ENCODE results near the gene SLC6A12. TPM values are rescaled to one million over a fixed set of nuclear protein-coding genes. Genes with fewer than 3 reads are reported as not detected.

SLC6A12 gene
- total and polyA plus RNA-seq, 4 experiments from 2014 or later = 0.33 to 0.49 TPM; not detected in 2

- H3K4me3 ChIP-seq (ENCODE audit: low read length in 2 of 2) = no peak overlapping the region
- H3K27ac Mint-ChIP-seq = no peak overlapping the region
- H3K27me3 Mint-ChIP-seq = peaks cover 3 to 25% of the 10 kb centered on the region in 2 donors
- POLR2A ChIA-PET (ENCODE audit: partially characterized antibody) = no interaction called here
- H3K27me3 ChIP-seq (ENCODE audit: insufficient read depth, low read length) = no peaks in the 10 kb centered on the region
- H3K4me1 ChIP-seq (ENCODE audit: insufficient read depth, low read length) = no peaks in the 10 kb centered on the region
- no peaks in the 10 kb centered on the region for H3K36me3 Mint-ChIP-seq
- H3K36me3 ChIP-seq (ENCODE audit: insufficient read depth, low read length) = no peaks in the 10 kb centered on the region
- H3K27ac ChIP-seq (ENCODE audit: low read depth, low read length) = no peak overlapping the region
- intact Hi-C loops (cut with micrococcal nuclease) = no loop called here
- no peaks in the 10 kb centered on the region for H3K9me3 ChIP-seq (ENCODE audit: control insufficient read depth in 1 of 2, low read length in 2 of 2)
- H3K4me1 Mint-ChIP-seq = peaks cover 0 to 16% (median 4%) of the 10 kb centered on the region in 4 donors
- CTCF ChIA-PET (ENCODE audit: partially characterized antibody) = no interaction called here
- no peaks in the 10 kb centered on the region for H3K9me3 Mint-ChIP-seq
- no peak for DNase-seq
- no peak overlapping the region for H3K4me3 Mint-ChIP-seq
Measured at GRCh38 chr12:171276-171675, 42.7 kb downstream of the SLC6A12 start.

GRCh38 chr12:170371-171225, 43.4 kb downstream of the SLC6A12 start:
- POLR2A ChIA-PET (ENCODE audit: partially characterized antibody) = no interaction called here
- H3K36me3 ChIP-seq (ENCODE audit: insufficient read depth, low read length) = no peaks in the 10 kb centered on the region

GRCh38 chr12:169528-170370, 44.2 kb downstream of the SLC6A12 start:
- no peak overlapping the region for H3K27ac ChIP-seq (ENCODE audit: low read depth, low read length)
- no peaks in the 10 kb centered on the region for H3K36me3 Mint-ChIP-seq
- CTCF ChIA-PET (ENCODE audit: partially characterized antibody) = interaction anchor here (0.7 kb wide), 1 partner anchor 37 kb away, joined by 3 read pairs; no protein-coding TSS in a partner anchor

More at GRCh38 chr12:170371-171225, 43.4 kb downstream of the SLC6A12 start:
- peaks cover 0 to 16% (median 4%) of the 10 kb centered on the region in 4 donors for H3K4me1 Mint-ChIP-seq
- CTCF ChIA-PET (ENCODE audit: partially characterized antibody) = interaction anchor here (0.7 kb wide), 1 partner anchor 38 kb away, joined by 3 read pairs; no protein-coding TSS in a partner anchor
- no peak overlapping the region for H3K4me3 Mint-ChIP-seq
- H3K27ac Mint-ChIP-seq = no peak overlapping the region
- H3K27me3 ChIP-seq (ENCODE audit: insufficient read depth, low read length) = no peaks in the 10 kb centered on the region
- H3K36me3 Mint-ChIP-seq = no peaks in the 10 kb centered on the region
- peaks cover 3 to 24% of the 10 kb centered on the region in 2 donors for H3K27me3 Mint-ChIP-seq
- intact Hi-C loops (cut with micrococcal nuclease) = no loop called here
- H3K4me3 ChIP-seq (ENCODE audit: low read length in 2 of 2) = no peak overlapping the region
- H3K27ac ChIP-seq (ENCODE audit: low read depth, low read length) = no peak overlapping the region
- no peaks in the 10 kb centered on the region for H3K9me3 Mint-ChIP-seq
- H3K9me3 ChIP-seq (ENCODE audit: control insufficient read depth in 1 of 2, low read length in 2 of 2) = no peaks in the 10 kb centered on the region
- no peaks in the 10 kb centered on the region for H3K4me1 ChIP-seq (ENCODE audit: insufficient read depth, low read length)
- DNase-seq = no peak

GRCh38 chr12:168763-169525, 45.0 kb downstream of the SLC6A12 start:
- Histone ChIP-seq H3K36me3 (ENCODE audit: insufficient read depth, low read length) (no peaks in the 10 kb centered on the region), H3K4me1 (ENCODE audit: insufficient read depth, low read length) (no peaks in the 10 kb centered on the region), H3K27ac (ENCODE audit: low read depth, low read length) (no peak overlapping the region), H3K4me3 (ENCODE audit: low read length in 2 of 2) (no peak overlapping the region), H3K27me3 (ENCODE audit: insufficient read depth, low read length) (no peaks in the 10 kb centered on the region), H3K9me3 (ENCODE audit: control insufficient read depth in 1 of 2, low read length in 2 of 2) (no peaks in the 10 kb centered on the region)
- peaks cover 0 to 16% (median 4%) of the 10 kb centered on the region in 4 donors for H3K4me1 Mint-ChIP-seq
- no peak for DNase-seq
- POLR2A ChIA-PET (ENCODE audit: partially characterized antibody) = no interaction called here
- CTCF ChIA-PET (ENCODE audit: partially characterized antibody) = no interaction called here
- no peaks in the 10 kb centered on the region for H3K36me3 Mint-ChIP-seq
- no peaks in the 10 kb centered on the region for H3K9me3 Mint-ChIP-seq
- H3K27me3 Mint-ChIP-seq = peaks cover 3 to 20% of the 10 kb centered on the region in 2 donors
- intact Hi-C loops (cut with micrococcal nuclease) = no loop called here
- H3K4me3 Mint-ChIP-seq = no peak overlapping the region
- peak overlapping the region in 1 of 7 donors; percentile 9 for H3K27ac Mint-ChIP-seq

More at GRCh38 chr12:169528-170370, 44.2 kb downstream of the SLC6A12 start:
- H3K4me1 ChIP-seq (ENCODE audit: insufficient read depth, low read length) = no peaks in the 10 kb centered on the region
- H3K36me3 ChIP-seq (ENCODE audit: insufficient read depth, low read length) = no peaks in the 10 kb centered on the region
- Mint-ChIP-seq H3K4me1 (peaks cover 0 to 16% (median 4%) of the 10 kb centered on the region in 4 donors), H3K4me3 (no peak overlapping the region), H3K27ac (no peak overlapping the region), H3K27me3 (peaks cover 3 to 22% of the 10 kb centered on the region in 2 donors), H3K9me3 (no peaks in the 10 kb centered on the region)
- no peak for DNase-seq
- H3K27me3 ChIP-seq (ENCODE audit: insufficient read depth, low read length) = no peaks in the 10 kb centered on the region
- H3K4me3 ChIP-seq (ENCODE audit: low read length in 2 of 2) = no peak overlapping the region
- POLR2A ChIA-PET (ENCODE audit: partially characterized antibody) = no interaction called here
- intact Hi-C loops (cut with micrococcal nuclease) = no loop called here
- H3K9me3 ChIP-seq (ENCODE audit: control insufficient read depth in 1 of 2, low read length in 2 of 2) = no peaks in the 10 kb centered on the region

- H3K36me3 Mint-ChIP-seq = no peaks in the 10 kb centered on the region
- no peaks in the 10 kb centered on the region for H3K27me3 ChIP-seq (ENCODE audit: insufficient read depth, low read length)
- peaks cover 0 to 16% (median 4%) of the 10 kb centered on the region in 4 donors for H3K4me1 Mint-ChIP-seq
- ChIA-PET POLR2A (ENCODE audit: partially characterized antibody) (no interaction called here), CTCF (ENCODE audit: partially characterized antibody) (no interaction called here)
- no peak for DNase-seq
- H3K27ac Mint-ChIP-seq = no peak overlapping the region
- H3K27me3 Mint-ChIP-seq = peaks cover 3 to 16% of the 10 kb centered on the region in 2 donors
- H3K4me3 ChIP-seq (ENCODE audit: low read length in 2 of 2) = no peak overlapping the region
- H3K9me3 Mint-ChIP-seq = no peaks in the 10 kb centered on the region
- no peak overlapping the region for H3K4me3 Mint-ChIP-seq
- intact Hi-C loops (cut with micrococcal nuclease) = no loop called here
- H3K27ac ChIP-seq (ENCODE audit: low read depth, low read length) = no peak overlapping the region
- no peaks in the 10 kb centered on the region for H3K36me3 ChIP-seq (ENCODE audit: insufficient read depth, low read length)
- H3K9me3 ChIP-seq (ENCODE audit: control insufficient read depth in 1 of 2, low read length in 2 of 2) = no peaks in the 10 kb centered on the region
- no peaks in the 10 kb centered on the region for H3K4me1 ChIP-seq (ENCODE audit: insufficient read depth, low read length)
Measured at GRCh38 chr12:167959-168600, 45.9 kb downstream of the SLC6A12 start.

- H3K36me3 Mint-ChIP-seq = no peaks in the 10 kb centered on the region
- POLR2A ChIA-PET (ENCODE audit: partially characterized antibody) = no interaction called here
- Histone ChIP-seq H3K4me1 (ENCODE audit: insufficient read depth, low read length) (no peaks in the 10 kb centered on the region), H3K4me3 (ENCODE audit: low read length in 2 of 2) (no peak overlapping the region), H3K27me3 (ENCODE audit: insufficient read depth, low read length) (no peaks in the 10 kb centered on the region), H3K36me3 (ENCODE audit: insufficient read depth, low read length) (no peaks in the 10 kb centered on the region), H3K9me3 (ENCODE audit: control insufficient read depth in 1 of 2, low read length in 2 of 2) (no peaks in the 10 kb centered on the region), H3K27ac (ENCODE audit: low read depth, low read length) (no peak overlapping the region)
- no peaks in the 10 kb centered on the region for H3K9me3 Mint-ChIP-seq
- H3K4me3 Mint-ChIP-seq = no peak overlapping the region
- no peak overlapping the region for H3K27ac Mint-ChIP-seq
- H3K4me1 Mint-ChIP-seq = peaks cover 0 to 16% (median 5%) of the 10 kb centered on the region in 4 donors
- CTCF ChIA-PET (ENCODE audit: partially characterized antibody) = no interaction called here
- intact Hi-C loops (cut with micrococcal nuclease) = no loop called here
- DNase-seq = no peak
- peaks cover 0 to 12% of the 10 kb centered on the region in 2 donors for H3K27me3 Mint-ChIP-seq
Measured at GRCh38 chr12:166425-167075, 47.4 kb downstream of the SLC6A12 start.

All from CD4-positive, alpha-beta memory T cell (primary cell).